Measurements from ENCODE around the gene GPRC5D.

The GPRC5D gene

DNA sequence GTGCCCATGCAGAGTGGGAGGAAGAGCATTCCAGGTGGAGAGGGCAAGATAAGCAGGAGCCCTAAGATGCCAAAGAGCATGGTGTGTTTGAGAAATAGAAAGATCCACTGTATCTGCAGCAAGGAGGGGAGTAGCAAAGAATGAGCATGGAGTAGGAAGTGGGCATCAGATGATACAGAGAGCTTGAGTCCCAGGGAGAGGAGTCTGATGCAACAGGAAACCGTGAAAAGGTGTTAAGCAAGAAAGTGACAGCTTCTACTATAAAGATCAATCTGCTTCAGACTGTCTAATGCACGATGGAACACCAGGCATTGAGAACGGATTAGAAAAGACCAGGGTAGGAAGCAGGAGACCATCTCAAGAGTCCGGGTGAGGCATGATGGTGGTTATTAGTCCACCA lies 12.3 kb upstream of the GPRC5D start:
- no peak overlapping the region for H4K91ac ChIP-seq (ENCODE audit: low read length)
- no peak overlapping the region for H2BK12ac ChIP-seq (ENCODE audit: low read length in 2 of 2)
- 90% methylated on average over 4 of the region's 4 CpGs for WGBS
- DNase-seq = no peak
- no peaks in the 10 kb centered on the region for H3K4me1 ChIP-seq (ENCODE audit: control insufficient read depth, insufficient read depth, low read depth, low read length)
- no peak overlapping the region for H3K4me3 ChIP-seq (ENCODE audit: insufficient read depth in 1 of 2, low read depth in 1 of 2, low read length in 2 of 2)
- H2AFZ ChIP-seq (ENCODE audit: low read depth, low read length) = no peak overlapping the region
- no peak overlapping the region for H2AK5ac ChIP-seq (ENCODE audit: low read length, severe bottlenecking)
- H3K27me3 ChIP-seq (ENCODE audit: control insufficient read depth in 1 of 2, insufficient read depth in 1 of 2, low read length in 2 of 2) = no peaks in the 10 kb centered on the region
- H3K9me3 ChIP-seq (ENCODE audit: control insufficient read depth, low read length) = no peaks in the 10 kb centered on the region
- H2BK15ac ChIP-seq (ENCODE audit: low read depth, poor library complexity, severe bottlenecking) = no peak overlapping the region
- H3K27ac ChIP-seq (ENCODE audit: low read length, poor library complexity, severe bottlenecking) = no peak overlapping the region
- H4K8ac ChIP-seq (ENCODE audit: low read length) = no peak overlapping the region
- no peak overlapping the region for H3K18ac ChIP-seq (ENCODE audit: low read depth in 1 of 2, low read length in 2 of 2)
- H3K14ac ChIP-seq (ENCODE audit: low read length in 2 of 2) = no peak overlapping the region
- no peak overlapping the region for H3K4me2 ChIP-seq (ENCODE audit: low read length, poor library complexity, severe bottlenecking)
- H3K9ac ChIP-seq (ENCODE audit: low read length) = no peak overlapping the region
- H2BK5ac ChIP-seq (ENCODE audit: low read depth, low read length, poor library complexity, severe bottlenecking) = no peak overlapping the region
- H2BK120ac ChIP-seq (ENCODE audit: low read depth, low read length) = no peak overlapping the region
- H3K23ac ChIP-seq (ENCODE audit: low read length in 2 of 2) = no peak overlapping the region
- no peaks in the 10 kb centered on the region for H3K79me1 ChIP-seq (replicated peaks; ENCODE audit: low read length, poor library complexity, severe bottlenecking)
- H3K4ac ChIP-seq (ENCODE audit: low read depth in 1 of 2, low read length in 2 of 2) = no peak overlapping the region
- H3K36me3 ChIP-seq (ENCODE audit: control insufficient read depth in 1 of 2, insufficient read depth in 2 of 2, low read depth in 1 of 2, low read length in 2 of 2) = peaks cover 5 to 39% of the 10 kb centered on the region in 2 experiments

DNA sequence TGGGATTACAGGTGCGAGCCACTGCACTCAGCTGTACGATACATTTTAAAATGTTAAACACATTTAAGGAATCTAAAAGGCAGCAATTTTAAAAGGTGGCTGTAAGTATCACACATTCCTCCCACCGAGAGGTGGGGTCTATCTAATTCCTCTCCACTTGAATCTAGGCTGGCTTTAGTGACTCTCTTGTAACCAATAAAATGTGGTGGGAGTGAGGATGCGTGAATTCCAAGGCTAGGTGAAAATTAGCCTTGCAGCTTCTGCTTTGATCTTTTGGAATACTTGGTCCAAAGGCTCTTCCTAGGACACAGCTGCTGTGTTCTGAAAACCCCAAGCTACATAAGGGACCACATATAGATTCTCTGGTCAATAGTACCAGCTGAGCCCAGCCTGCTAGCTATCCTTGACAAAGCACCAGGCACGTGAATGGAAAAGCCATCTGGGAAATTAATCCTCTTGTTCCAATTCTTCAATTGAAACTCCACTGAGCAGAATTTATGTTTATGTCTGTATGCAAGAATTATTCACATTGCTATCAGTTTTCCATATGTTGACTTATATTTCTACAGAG lies 8.8 kb upstream of the GPRC5D start:
- H3K9ac ChIP-seq (ENCODE audit: low read length) = no peak overlapping the region
- H3K18ac ChIP-seq (ENCODE audit: low read depth in 1 of 2, low read length in 2 of 2) = no peak overlapping the region
- H3K79me1 ChIP-seq (replicated peaks; ENCODE audit: low read length, poor library complexity, severe bottlenecking) = no peaks in the 10 kb centered on the region
- no peak overlapping the region for H2BK5ac ChIP-seq (ENCODE audit: low read depth, low read length, poor library complexity, severe bottlenecking)
- no peak overlapping the region for H3K23ac ChIP-seq (ENCODE audit: low read length in 2 of 2)
- H3K27me3 ChIP-seq (ENCODE audit: control insufficient read depth in 1 of 2, insufficient read depth in 1 of 2, low read length in 2 of 2) = no peaks in the 10 kb centered on the region
- H3K4me3 ChIP-seq (ENCODE audit: insufficient read depth in 1 of 2, low read depth in 1 of 2, low read length in 2 of 2) = no peak overlapping the region
- H2BK120ac ChIP-seq (ENCODE audit: low read depth, low read length) = no peak overlapping the region
- H2AK5ac ChIP-seq (ENCODE audit: low read length, severe bottlenecking) = no peak overlapping the region
- no peaks in the 10 kb centered on the region for H3K9me3 ChIP-seq (ENCODE audit: control insufficient read depth, low read length)
- no peak overlapping the region for H3K4ac ChIP-seq (ENCODE audit: low read depth in 1 of 2, low read length in 2 of 2)
- no peaks in the 10 kb centered on the region for H3K4me1 ChIP-seq (ENCODE audit: control insufficient read depth, insufficient read depth, low read depth, low read length)
- no peak for DNase-seq
- H4K91ac ChIP-seq (ENCODE audit: low read length) = no peak overlapping the region
- H3K14ac ChIP-seq (ENCODE audit: low read length in 2 of 2) = no peak overlapping the region
- no peak overlapping the region for H2AFZ ChIP-seq (ENCODE audit: low read depth, low read length)
- WGBS = 81% methylated on average over 2 of the region's 5 CpGs
- H3K27ac ChIP-seq (ENCODE audit: low read length, poor library complexity, severe bottlenecking) = no peak overlapping the region
- H3K4me2 ChIP-seq (ENCODE audit: low read length, poor library complexity, severe bottlenecking) = no peak overlapping the region
- no peak overlapping the region for H2BK12ac ChIP-seq (ENCODE audit: low read length in 2 of 2)
- H2BK15ac ChIP-seq (ENCODE audit: low read depth, poor library complexity, severe bottlenecking) = no peak overlapping the region
- no peak overlapping the region for H4K8ac ChIP-seq (ENCODE audit: low read length)
- peaks cover 0 to 12% of the 10 kb centered on the region in 2 experiments for H3K36me3 ChIP-seq (ENCODE audit: control insufficient read depth in 1 of 2, insufficient read depth in 2 of 2, low read depth in 1 of 2, low read length in 2 of 2)

- no peak overlapping the region for H3K23ac ChIP-seq (ENCODE audit: low read length in 2 of 2)
- H2AK5ac ChIP-seq (ENCODE audit: low read length, severe bottlenecking) = no peak overlapping the region
- no peak overlapping the region for H2BK15ac ChIP-seq (ENCODE audit: low read depth, poor library complexity, severe bottlenecking)
- no peak overlapping the region for H4K8ac ChIP-seq (ENCODE audit: low read length)
- H3K79me1 ChIP-seq (replicated peaks; ENCODE audit: low read length, poor library complexity, severe bottlenecking) = no peaks in the 10 kb centered on the region
- WGBS = 89% methylated on average over 5 of the region's 7 CpGs
- no peak overlapping the region for H3K4ac ChIP-seq (ENCODE audit: low read depth in 1 of 2, low read length in 2 of 2)
- no peak overlapping the region for H2BK120ac ChIP-seq (ENCODE audit: low read depth, low read length)
- no peaks in the 10 kb centered on the region for H3K9me3 ChIP-seq (ENCODE audit: control insufficient read depth, low read length)
- H3K9ac ChIP-seq (ENCODE audit: low read length) = no peak overlapping the region
- H3K18ac ChIP-seq (ENCODE audit: low read depth in 1 of 2, low read length in 2 of 2) = no peak overlapping the region
- H3K4me2 ChIP-seq (ENCODE audit: low read length, poor library complexity, severe bottlenecking) = no peak overlapping the region
- H3K36me3 ChIP-seq (ENCODE audit: control insufficient read depth in 1 of 2, insufficient read depth in 2 of 2, low read depth in 1 of 2, low read length in 2 of 2) = peaks cover 0 to 5% of the 10 kb centered on the region in 2 experiments
- peaks cover 6% of the 10 kb centered on the region for H3K4me1 ChIP-seq (ENCODE audit: control insufficient read depth, insufficient read depth, low read depth, low read length)
- H3K4me3 ChIP-seq (ENCODE audit: insufficient read depth in 1 of 2, low read depth in 1 of 2, low read length in 2 of 2) = no peak overlapping the region
- no peak overlapping the region for H3K14ac ChIP-seq (ENCODE audit: low read length in 2 of 2)
- H2BK12ac ChIP-seq (ENCODE audit: low read length in 2 of 2) = no peak overlapping the region
- H4K91ac ChIP-seq (ENCODE audit: low read length) = no peak overlapping the region
- no peaks in the 10 kb centered on the region for H3K27me3 ChIP-seq (ENCODE audit: control insufficient read depth in 1 of 2, insufficient read depth in 1 of 2, low read length in 2 of 2)
- no peak for DNase-seq
- no peak overlapping the region for H2BK5ac ChIP-seq (ENCODE audit: low read depth, low read length, poor library complexity, severe bottlenecking)
- no peak overlapping the region for H3K27ac ChIP-seq (ENCODE audit: low read length, poor library complexity, severe bottlenecking)
- H2AFZ ChIP-seq (ENCODE audit: low read depth, low read length) = no peak overlapping the region
These were observed 6.9 kb upstream of the GPRC5D start for GRCh38 chr12:12958886-12959285.

GRCh38 chr12:12954878-12955625 lies 3.1 kb upstream of the GPRC5D start:
- Histone ChIP-seq H3K4ac (ENCODE audit: low read depth in 1 of 2, low read length in 2 of 2) (no peak overlapping the region), H3K9me3 (ENCODE audit: control insufficient read depth, low read length) (no peaks in the 10 kb centered on the region), H2BK120ac (ENCODE audit: low read depth, low read length) (no peak overlapping the region), H2AK5ac (ENCODE audit: low read length, severe bottlenecking) (peak overlapping the region; percentile 81), H3K4me1 (ENCODE audit: control insufficient read depth, insufficient read depth, low read depth, low read length) (peaks cover 6% of the 10 kb centered on the region), H2BK12ac (ENCODE audit: low read length in 2 of 2) (no peak overlapping the region), H3K14ac (ENCODE audit: low read length in 2 of 2) (no peak overlapping the region), H2AFZ (ENCODE audit: low read depth, low read length) (peak overlapping the region; percentile 67), H3K4me2 (ENCODE audit: low read length, poor library complexity, severe bottlenecking) (no peak overlapping the region), H3K4me3 (ENCODE audit: insufficient read depth in 1 of 2, low read depth in 1 of 2, low read length in 2 of 2) (no peak overlapping the region), H2BK5ac (ENCODE audit: low read depth, low read length, poor library complexity, severe bottlenecking) (no peak overlapping the region), H4K8ac (ENCODE audit: low read length) (no peak overlapping the region), H3K36me3 (ENCODE audit: control insufficient read depth in 1 of 2, insufficient read depth in 2 of 2, low read depth in 1 of 2, low read length in 2 of 2) (no peaks in the 10 kb centered on the region), H2BK15ac (ENCODE audit: low read depth, poor library complexity, severe bottlenecking) (no peak overlapping the region), H3K18ac (ENCODE audit: low read depth in 1 of 2, low read length in 2 of 2) (no peak overlapping the region), H3K27ac (ENCODE audit: low read length, poor library complexity, severe bottlenecking) (peak overlapping the region; percentile 58), H3K9ac (ENCODE audit: low read length) (no peak overlapping the region), H3K23ac (ENCODE audit: low read length in 2 of 2) (peak overlapping the region in 1 of 2 experiments; percentile 60), H4K91ac (ENCODE audit: low read length) (no peak overlapping the region), H3K79me1 (replicated peaks; ENCODE audit: low read length, poor library complexity, severe bottlenecking) (no peaks in the 10 kb centered on the region), H3K27me3 (ENCODE audit: control insufficient read depth in 1 of 2, insufficient read depth in 1 of 2, low read length in 2 of 2) (no peaks in the 10 kb centered on the region)
- no peak for DNase-seq
- WGBS = 93% methylated on average over 6 of the region's 6 CpGs
